GM21526 (cell line): Measurements from ENCODE around the gene TRA2B.
"Not testable (repeated sequence)": the region's sequence is repeated elsewhere in the genome, so short reads cannot be mapped to it uniquely, and the experiment has no call there.

Source experiments
- ATAC-seq: cut with Tn5 transposase; IDR thresholded peaks from one replicate; pipeline ENCODE4 v1.9.1; 2021; ENCODE audit warnings: moderate library complexity; ENCODE audit not compliant: unreplicated experiment, low FRiP score

The TRA2B gene

GRCh38 chr3:185929192-185930151 lies 8.3 kb downstream of the TRA2B start:
- no peak for ATAC-seq

GRCh38 chr3:185928496-185928895 lies 9.3 kb downstream of the TRA2B start:
- no peak for ATAC-seq

GRCh38 chr3:185927501-185928200 lies 10.2 kb downstream of the TRA2B start:
- no peak for ATAC-seq

GRCh38 chr3:185926445-185926844 lies 11.4 kb downstream of the TRA2B start:
- no peak for ATAC-seq

GRCh38 chr3:185925353-185925752 lies 12.5 kb downstream of the TRA2B start:
- no peak for ATAC-seq

GRCh38 chr3:185924375-185924774 lies 13.4 kb downstream of the TRA2B start:
- no peak for ATAC-seq

GRCh38 chr3:185920184-185920583 lies 17.6 kb downstream of the TRA2B start:
- no peak for ATAC-seq

- no peak for ATAC-seq
Measured at GRCh38 chr3:185916042-185916833, 21.6 kb downstream of the TRA2B start.

- no peak for ATAC-seq
Measured at GRCh38 chr3:185915642-185916041, 22.2 kb downstream of the TRA2B start.

GRCh38 chr3:185914911-185915629 lies 22.7 kb downstream of the TRA2B start:
- no peak for ATAC-seq

GRCh38 chr3:185912929-185913901 lies 24.6 kb downstream of the TRA2B start:
- ATAC-seq = no peak

- ATAC-seq = no peak
Measured at GRCh38 chr3:185912512-185912911, 25.3 kb downstream of the TRA2B start.

GRCh38 chr3:185911076-185911448 lies 26.8 kb downstream of the TRA2B start:
- not testable (repeated sequence) for ATAC-seq

- not testable (repeated sequence) for ATAC-seq
Measured at GRCh38 chr3:185910322-185911075, 27.3 kb downstream of the TRA2B start.

- ATAC-seq = not testable (repeated sequence)
Measured at GRCh38 chr3:185909913-185910312, 27.9 kb downstream of the TRA2B start.

- no peak for ATAC-seq
Measured at GRCh38 chr3:185900228-185900627, 37.6 kb downstream of the TRA2B start.

GRCh38 chr3:185896636-185897035 lies 41.2 kb downstream of the TRA2B start:
- ATAC-seq = no peak

GRCh38 chr3:185887066-185887465 lies 50.7 kb downstream of the TRA2B start:
- no peak for ATAC-seq
